ENCODE results near the gene RGS6. TPM values are rescaled to one million over a fixed set of nuclear protein-coding genes. Genes with fewer than 3 reads are reported as not detected.
A peak's percentile ranks its signal among the peaks of the same experiment; 100 is the strongest.

RGS6 gene
- total RNA-seq, 4 donors from 2014 or later: 7.6 to 25.3 (median 17.2) TPM

- 95 to 97% methylated on average over 9 of the region's 9 CpGs for WGBS, 2 donors
- Histone ChIP-seq H3K36me3 (no peaks in the 10 kb centered on the region), H3K4me3 (replicated peaks in 1 of 3) (no peak overlapping the region), H3K27me3 (no peaks in the 10 kb centered on the region), H3K9me3 (no peaks in the 10 kb centered on the region), H3K4me1 (peaks cover 5 to 6% of the 10 kb centered on the region in 2 donors), H3K27ac (no peak overlapping the region)
- TF ChIP-seq POLR2A (IDR thresholded peaks at IDR 0.05) (no peak), CTCF (IDR thresholded peaks at IDR 0.05) (no peak)
- no peak for DNase-seq
- intact Hi-C loops (cut with DNase I): no loop called here
Measured at GRCh38 chr14:71995741-71996140, 63.5 kb downstream of the RGS6 start.

GRCh38 chr14:71996610-71997009, 64.4 kb downstream of the RGS6 start:
- TF ChIP-seq POLR2A (IDR thresholded peaks at IDR 0.05) (no peak), CTCF (IDR thresholded peaks at IDR 0.05) (no peak)
- H3K4me3 ChIP-seq (replicated peaks in 1 of 3): no peak overlapping the region
- H3K27me3 ChIP-seq: no peaks in the 10 kb centered on the region
- H3K9me3 ChIP-seq: no peaks in the 10 kb centered on the region
- DNase-seq: no peak
- no peak overlapping the region for H3K27ac ChIP-seq
- H3K36me3 ChIP-seq: no peaks in the 10 kb centered on the region
- 90 to 91% methylated on average over 3 of the region's 3 CpGs for WGBS, 2 donors
- peaks cover 5 to 14% of the 10 kb centered on the region in 2 donors for H3K4me1 ChIP-seq
- intact Hi-C loops (cut with DNase I): no loop called here

GRCh38 chr14:72000907-72001306, 68.7 kb downstream of the RGS6 start:
- Histone ChIP-seq H3K27ac (peak overlapping the region; percentile 63 to 81 (median 67)), H3K9me3 (no peaks in the 10 kb centered on the region), H3K4me1 (peaks cover 5 to 22% of the 10 kb centered on the region in 2 donors), H3K4me3 (replicated peaks in 1 of 3) (no peak overlapping the region), H3K36me3 (no peaks in the 10 kb centered on the region), H3K27me3 (no peaks in the 10 kb centered on the region)
- DNase-seq: peak; percentile 80 to 87
- intact Hi-C loops (cut with DNase I): no loop called here
- TF ChIP-seq POLR2A (IDR thresholded peaks at IDR 0.05) (no peak), CTCF (IDR thresholded peaks at IDR 0.05) (no peak)
- 43 to 46% methylated on average over 9 of the region's 9 CpGs for WGBS, 2 donors

GRCh38 chr14:72002731-72003130, 70.5 kb downstream of the RGS6 start:
- Histone ChIP-seq H3K4me1 (peaks cover 5 to 22% of the 10 kb centered on the region in 2 donors), H3K36me3 (no peaks in the 10 kb centered on the region), H3K4me3 (replicated peaks in 1 of 3) (no peak overlapping the region), H3K27ac (no peak overlapping the region), H3K27me3 (no peaks in the 10 kb centered on the region), H3K9me3 (no peaks in the 10 kb centered on the region)
- TF ChIP-seq CTCF (IDR thresholded peaks at IDR 0.05) (no peak), POLR2A (IDR thresholded peaks at IDR 0.05) (no peak)
- intact Hi-C loops (cut with DNase I): no loop called here
- no peak for DNase-seq
- WGBS, 2 donors: 86 to 91% methylated on average over 3 of the region's 3 CpGs

- H3K4me3 ChIP-seq (replicated peaks in 1 of 3): no peak overlapping the region
- intact Hi-C loops (cut with DNase I): no loop called here
Measured at GRCh38 chr14:72008666-72009065, 76.4 kb downstream of the RGS6 start.

More at GRCh38 chr14:72008666-72009065, 76.4 kb downstream of the RGS6 start:
- Histone ChIP-seq H3K4me1 (peaks cover 0 to 4% of the 10 kb centered on the region in 2 donors), H3K36me3 (no peaks in the 10 kb centered on the region), H3K9me3 (no peaks in the 10 kb centered on the region), H3K27me3 (no peaks in the 10 kb centered on the region), H3K27ac (no peak overlapping the region)
- no peak for DNase-seq
- TF ChIP-seq POLR2A (IDR thresholded peaks at IDR 0.05): no peak
- TF ChIP-seq CTCF (IDR thresholded peaks at IDR 0.05): no peak

Data from thyroid gland (tissue), 4 donors.